PC-3 (cell line): ENCODE results near the gene AXL. TPM values are rescaled to one million over a fixed set of nuclear protein-coding genes. Genes with fewer than 3 reads are reported as not detected.

Experiments
- ATAC-seq: fragments of 200-7000 bp; cut with Tn5 transposase; 2 replicates; pipeline ENCODE4 v1.9.1; 2020; ENCODE audit warnings: mild to moderate bottlenecking, moderate library complexity
- BruUV-seq: library from RNA; stranded (reverse); fragments of 400-500 nt; replicated peaks from 2 replicates; lab custom pipeline; 2021; lab: Mats Ljungman, UMichigan
- CTCF ChIA-PET: fragments of 300-600 bp; sonication (Branson Sonifier 250); formaldehyde crosslinking; loops from one replicate; lab custom pipeline; 2022; ENCODE audit warnings: antibody characterized with exemption; lab: Charles Lee
- POLR2A ChIA-PET: fragments of 300-600 bp; sonication (Branson Sonifier 250); formaldehyde crosslinking; loops from one replicate; lab custom pipeline; 2022; ENCODE audit warnings: antibody characterized with exemption; ENCODE audit not compliant: unreplicated experiment; lab: Charles Lee
- DNase-seq: peaks from one replicate; pipeline ENCODE4 v3.0.0-alpha.2; 2015
- H2AFZ ChIP-seq: fragments of 300-600 bp; sonication (generic); 2 replicates; pipeline ENCODE4 v1.6.0; 2016; ENCODE audit warnings: antibody characterized with exemption, low read length
- H3F3A ChIP-seq: fragments of 300-600 bp; sonication (generic); one replicate; pipeline ENCODE4 v1.6.0; 2017; ENCODE audit warnings: antibody characterized with exemption, low read length, control low read depth, mild to moderate bottlenecking; ENCODE audit not compliant: unreplicated experiment
- H3K27ac ChIP-seq: fragments of 300-600 bp; sonication (generic); 2 replicates; pipeline ENCODE4 v1.5.1; 2016; ENCODE audit warnings: mild to moderate bottlenecking, low read length
- H3K27me3 ChIP-seq: fragments of 300-600 bp; sonication (generic); 2 replicates; pipeline ENCODE4 v1.6.1; 2016; ENCODE audit warnings: low read length, mixed read lengths
- H3K36me3 ChIP-seq: fragments of 300-600 bp; sonication (generic); 2 replicates; pipeline ENCODE4 v1.6.1; 2016; ENCODE audit warnings: low read depth, mixed run types, low read length, mixed read lengths
- H3K4me1 ChIP-seq: fragments of 300-600 bp; sonication (generic); 2 replicates; pipeline ENCODE4 v1.5.1; 2016; ENCODE audit warnings: low read length; ENCODE audit not compliant: insufficient read depth
- H3K4me2 ChIP-seq: fragments of 300-600 bp; sonication (generic); 2 replicates; pipeline ENCODE4 v1.6.0; 2016; ENCODE audit warnings: low read length
- H3K4me3 ChIP-seq: fragments of 300-600 bp; sonication (generic); 2 replicates; pipeline ENCODE4 v1.5.1; 2016; ENCODE audit warnings: mild to moderate bottlenecking, low read length, mixed read lengths
- H3K79me2 ChIP-seq: fragments of 300-600 bp; sonication (generic); 2 replicates; pipeline ENCODE4 v1.6.1; 2017; ENCODE audit warnings: low read length, mixed read lengths
- H3K9ac ChIP-seq: fragments of 300-600 bp; sonication (generic); 2 replicates; pipeline ENCODE4 v1.6.0; 2016; ENCODE audit warnings: mild to moderate bottlenecking, low read length
- H3K9me2 ChIP-seq: fragments of 300-600 bp; sonication (generic); replicated peaks from 2 replicates; pipeline ENCODE4 v1.6.1; 2016; ENCODE audit warnings: mixed run types, low read length, mixed read lengths
- H3K9me3 ChIP-seq: fragments of 300-600 bp; sonication (generic); 2 replicates; pipeline ENCODE4 v1.6.1; 2016; ENCODE audit warnings: low read length, mixed read lengths
- H4K20me1 ChIP-seq: fragments of 300-600 bp; sonication (generic); 2 replicates; pipeline ENCODE4 v1.6.1; 2016; ENCODE audit warnings: low read length, mixed read lengths
- CTCF ChIP-seq: fragments of 300-600 bp; sonication (generic); conservative IDR thresholded peaks from 2 replicates; pipeline ENCODE4 v1.5.1; 2017; ENCODE audit warnings: antibody characterized with exemption, low read depth, mild to moderate bottlenecking, low read length
- EZH2 ChIP-seq: fragments of 300-600 bp; sonication (generic); IDR thresholded peaks from one replicate; pipeline ENCODE4 v1.6.1; 2017; ENCODE audit warnings: antibody characterized with exemption, mild to moderate bottlenecking, low read length; ENCODE audit not compliant: unreplicated experiment
- EZH2phosphoT487 ChIP-seq: fragments of 300-600 bp; sonication (generic); IDR thresholded peaks from 2 replicates; pipeline ENCODE4 v1.6.1; 2018; ENCODE audit warnings: mild to moderate bottlenecking, antibody characterized with exemption, low read length, borderline replicate concordance
- intact Hi-C: fragments of 100-400 bp; cut with micrococcal nuclease; formaldehyde crosslinking; loops from 2 replicates; pipeline ENCODE4 v1.9.0; 2023
- total RNA-seq: library from RNA; depleted of rRNA; stranded (reverse); fragments of >200 nt; gene quantifications from 2 replicates; pipeline ENCODE4 v1.2.3, GENCODE V29; 2014

Gene AXL
- total RNA-seq, 1 experiment from 2014 or later, result 172 TPM

GRCh38 chr19:41273076-41273475, 54.1 kb downstream of the AXL start:
- Histone ChIP-seq H3K9ac (no peak overlapping the region), H3K4me2 (no peak overlapping the region), H4K20me1 (no peaks in the 10 kb centered on the region), H3K79me2 (peaks cover 14% of the 10 kb centered on the region), H3K4me3 (no peak overlapping the region), H3K27me3 (no peaks in the 10 kb centered on the region), H3K27ac (no peak overlapping the region), H2AFZ (no peak overlapping the region), H3K9me3 (no peaks in the 10 kb centered on the region), H3F3A (no peaks in the 10 kb centered on the region), H3K4me1 (no peaks in the 10 kb centered on the region), H3K9me2 (no peaks in the 10 kb centered on the region), H3K36me3 (peaks cover 69% of the 10 kb centered on the region)
- DNase-seq (no peak), ATAC-seq (no peak)
- no TSS peak for BruUV-seq
- intact Hi-C loops, result no loop called here
- TF ChIP-seq EZH2 (no peak), CTCF (no peak), EZH2phosphoT487 (no peak)
- POLR2A ChIA-PET, result no interaction called here
- CTCF ChIA-PET, result no interaction called here

GRCh38 chr19:41274802-41275201, 55.8 kb downstream of the AXL start:
- intact Hi-C loops, result no loop called here
- H3K9ac ChIP-seq, result no peak overlapping the region
- H3K9me2 ChIP-seq, result no peaks in the 10 kb centered on the region
- H3F3A ChIP-seq, result no peaks in the 10 kb centered on the region
- CTCF ChIA-PET, result no interaction called here
- no peaks in the 10 kb centered on the region for H3K9me3 ChIP-seq
- H4K20me1 ChIP-seq, result no peaks in the 10 kb centered on the region
- POLR2A ChIA-PET, result no interaction called here
- ATAC-seq (no peak), DNase-seq (no peak)
- no peak overlapping the region for H3K4me3 ChIP-seq
- H2AFZ ChIP-seq, result no peak overlapping the region
- no peak overlapping the region for H3K27ac ChIP-seq
- H3K36me3 ChIP-seq, result peaks cover 67% of the 10 kb centered on the region
- no TSS peak for BruUV-seq
- H3K4me1 ChIP-seq, result no peaks in the 10 kb centered on the region
- H3K4me2 ChIP-seq, result no peak overlapping the region
- no peaks in the 10 kb centered on the region for H3K27me3 ChIP-seq
- no peaks in the 10 kb centered on the region for H3K79me2 ChIP-seq
- no peak for TF ChIP-seq EZH2
- no peak for TF ChIP-seq CTCF
- no peak for TF ChIP-seq EZH2phosphoT487

GRCh38 chr19:41276231-41276630, 57.2 kb downstream of the AXL start:
- Histone ChIP-seq H3K27me3 (no peaks in the 10 kb centered on the region), H3K4me1 (no peaks in the 10 kb centered on the region), H4K20me1 (no peaks in the 10 kb centered on the region), H3K9me3 (no peaks in the 10 kb centered on the region), H3K27ac (no peak overlapping the region), H3K9me2 (no peaks in the 10 kb centered on the region), H3K4me2 (no peak overlapping the region), H3F3A (no peaks in the 10 kb centered on the region), H3K9ac (no peak overlapping the region), H3K36me3 (peaks cover 75% of the 10 kb centered on the region), H3K79me2 (no peaks in the 10 kb centered on the region), H3K4me3 (no peak overlapping the region), H2AFZ (no peak overlapping the region)
- intact Hi-C loops, result no loop called here
- ATAC-seq (no peak), DNase-seq (no peak)
- ChIA-PET POLR2A (no interaction called here), CTCF (no interaction called here)
- BruUV-seq, result no TSS peak
- TF ChIP-seq EZH2, result no peak
- no peak for TF ChIP-seq CTCF
- TF ChIP-seq EZH2phosphoT487, result no peak
